Panc1 (cell line): Measurements from ENCODE around the gene SORL1. TPM values are rescaled to one million over a fixed set of nuclear protein-coding genes. Genes with fewer than 3 reads are reported as not detected.

Experiments
- ATAC-seq: fragments of 200-7000 bp; cut with Tn5 transposase; 2 replicates; pipeline ENCODE4 v1.9.1; 2020; ENCODE audit warnings: mild to moderate bottlenecking, moderate library complexity
- BruUV-seq: library from RNA; stranded (reverse); fragments of 400-500 nt; replicated peaks from 2 replicates; lab custom pipeline; 2021; lab: Mats Ljungman, UMichigan
- CTCF ChIA-PET: fragments of 300-600 bp; sonication (Branson Sonifier 250); formaldehyde crosslinking; loops from one replicate; lab custom pipeline; 2022; ENCODE audit warnings: antibody characterized with exemption; lab: Charles Lee
- POLR2A ChIA-PET: fragments of 300-600 bp; sonication (Branson Sonifier 250); formaldehyde crosslinking; loops from one replicate; lab custom pipeline; 2022; ENCODE audit warnings: antibody characterized with exemption; lab: Charles Lee
- DNase-seq: peaks from one replicate; pipeline ENCODE4 v3.0.0-alpha.2; 2010; ENCODE audit warnings: low read depth, low spot score
- H3K27ac ChIP-seq: 2 replicates; pipeline ENCODE4 v1.5.1; 2011; ENCODE audit warnings: mild to moderate bottlenecking, low read length, inconsistent platforms
- H3K27me3 ChIP-seq: fragments of 200-500 bp; sonication (Bioruptor generic); 2 replicates; pipeline ENCODE4 v1.6.0; 2014; ENCODE audit warnings: low read length, inconsistent platforms; ENCODE audit not compliant: control insufficient read depth, insufficient read depth
- H3K36me3 ChIP-seq: fragments of 200-500 bp; sonication (Bioruptor generic); 2 replicates; pipeline ENCODE4 v1.5.1; 2014; ENCODE audit warnings: inconsistent platforms, mild to moderate bottlenecking, low read length, moderate library complexity; ENCODE audit not compliant: control insufficient read depth, insufficient read depth
- H3K4me1 ChIP-seq: 2 replicates; pipeline ENCODE4 v1.5.1; 2011; ENCODE audit warnings: inconsistent platforms, mild to moderate bottlenecking, low read length, moderate library complexity; ENCODE audit not compliant: control insufficient read depth, insufficient read depth
- H3K4me3 ChIP-seq, 2 experiments: 2 replicates each; pipeline ENCODE4 v1.5.1; 2011 to 2012; ENCODE audit warnings: low read depth in 2 of 2, low read length in 2 of 2, mild to moderate bottlenecking in 2 of 2, inconsistent platforms in 1 of 2, moderate library complexity in 1 of 2
- H3K9me3 ChIP-seq: fragments of 200-500 bp; sonication (Bioruptor generic); 2 replicates; pipeline ENCODE4 v1.5.1; 2014; ENCODE audit warnings: low read depth, mild to moderate bottlenecking, inconsistent platforms, low read length, moderate library complexity; ENCODE audit not compliant: control insufficient read depth, insufficient read depth
- CTCF ChIP-seq: fragments of 450-650 bp; IDR thresholded peaks from 2 replicates; pipeline ENCODE4 v1.5.1; 2017; ENCODE audit warnings: mild to moderate bottlenecking
- POLR2AphosphoS5 ChIP-seq: IDR thresholded peaks from 2 replicates; pipeline ENCODE4 v1.6.1; 2012; ENCODE audit warnings: mild to moderate bottlenecking, low read depth, low read length, moderate library complexity
- REST ChIP-seq, 2 experiments: IDR thresholded peaks; 2 replicates each; pipeline ENCODE4 v1.6.1; 2011 to 2012; ENCODE audit warnings: low read depth in 2 of 2, control low read depth in 1 of 2, low read length in 1 of 2, mild to moderate bottlenecking in 1 of 2, moderate library complexity in 1 of 2; ENCODE audit not compliant: insufficient read depth in 1 of 2
- SIN3A ChIP-seq: IDR thresholded peaks from 2 replicates; pipeline ENCODE4 v1.6.1; 2012; ENCODE audit warnings: low read depth, mild to moderate bottlenecking, low read length, moderate library complexity, borderline replicate concordance; ENCODE audit not compliant: insufficient read depth
- TCF7L2 ChIP-seq: IDR thresholded peaks from 2 replicates; pipeline ENCODE4 v1.6.1; 2011; ENCODE audit warnings: mild to moderate bottlenecking, low read depth, low read length, inconsistent platforms
- in situ Hi-C: cut with HindIII; loops from 2 replicates; pipeline ENCODE4 v1.10.0; 2016; ENCODE audit warnings: low sequenced_read_pairs, low pct_unique_long_range_greater_than_20kb
- intact Hi-C: fragments of 100-400 bp; cut with micrococcal nuclease; formaldehyde crosslinking; loops from one replicate; pipeline ENCODE4 v1.10.0; 2022; ENCODE audit not compliant: unreplicated experiment
- total RNA-seq: library from RNA; stranded (reverse); gene quantifications from one replicate; pipeline ENCODE4 v1.2.1, GENCODE V29; 2021; ENCODE audit not compliant: unreplicated experiment

The SORL1 gene
- total RNA-seq, 1 experiment from 2014 or later: 36.3 TPM

DNA sequence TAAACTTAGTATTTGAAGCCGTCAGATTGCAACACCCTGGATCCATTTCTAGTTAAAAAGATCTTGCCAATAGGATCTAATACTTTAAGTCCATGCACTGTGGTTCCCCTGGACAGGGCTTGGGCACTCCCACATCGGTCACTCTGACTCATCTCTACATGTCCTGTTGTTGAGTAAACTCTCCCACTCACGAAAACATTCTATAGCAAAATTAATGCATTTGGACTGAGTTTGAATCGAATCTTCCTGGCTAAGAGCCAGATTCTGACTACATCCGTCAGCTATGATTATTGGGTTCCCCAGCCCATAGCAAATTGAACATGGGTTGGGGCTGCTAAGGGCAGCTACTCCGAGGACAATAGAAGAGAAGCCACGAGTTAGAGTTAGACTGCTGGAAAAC is 182.8 kb downstream of the SORL1 start:
- ChIA-PET CTCF (no interaction called here), POLR2A (no interaction called here)
- in situ Hi-C loops (no loop called here), intact Hi-C loops (no loop called here)
- Histone ChIP-seq H3K27ac (no peak overlapping the region), H3K36me3 (no peaks in the 10 kb centered on the region), H3K9me3 (no peaks in the 10 kb centered on the region), H3K27me3 (no peaks in the 10 kb centered on the region), H3K4me1 (no peaks in the 10 kb centered on the region), H3K4me3 (no peak overlapping the region)
- DNase-seq (no peak), ATAC-seq (no peak)
- TF ChIP-seq REST (IDR thresholded peaks at IDR 0.05; ENCODE audit: insufficient read depth in 1 of 2, low read depth in 2 of 2, low read length in 1 of 2): no peak
- no TSS peak for BruUV-seq

DNA sequence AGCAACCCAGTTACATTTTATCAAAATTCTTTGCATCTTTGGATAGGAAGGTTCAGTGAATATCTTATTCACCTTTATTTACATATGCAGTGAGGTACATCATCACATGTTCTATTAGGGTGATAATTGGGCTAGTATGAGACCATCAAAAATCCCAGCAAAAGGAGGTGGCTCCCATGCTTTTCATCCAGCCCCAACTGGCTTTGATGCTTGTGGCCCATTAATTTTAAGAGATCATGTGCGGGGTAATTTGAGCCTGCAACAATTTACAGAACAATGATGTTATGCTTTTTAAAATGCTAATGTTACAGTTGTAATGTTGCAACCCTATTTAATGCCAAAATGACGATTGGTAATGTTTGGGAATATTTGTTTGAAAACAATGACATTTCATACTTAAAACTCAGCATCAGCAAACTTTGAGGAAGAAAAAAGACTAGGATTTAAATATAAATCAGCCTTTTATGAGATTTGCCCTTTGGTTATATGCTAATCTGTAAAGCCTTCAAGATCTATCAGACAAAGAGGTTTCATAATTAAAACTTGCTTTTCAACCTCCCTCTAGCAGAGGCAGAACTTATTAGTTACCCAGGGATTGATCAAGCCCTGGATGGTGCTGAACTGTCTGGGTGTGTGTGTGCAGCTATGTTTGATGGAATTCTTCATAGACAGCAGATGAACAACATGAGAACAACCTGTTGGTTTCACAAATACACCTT is 184.1 kb downstream of the SORL1 start:
- CTCF ChIA-PET: no interaction called here
- Histone ChIP-seq H3K9me3 (no peaks in the 10 kb centered on the region), H3K4me1 (no peaks in the 10 kb centered on the region), H3K27me3 (no peaks in the 10 kb centered on the region), H3K4me3 (no peak overlapping the region), H3K27ac (no peak overlapping the region), H3K36me3 (no peaks in the 10 kb centered on the region)
- DNase-seq (no peak), ATAC-seq (no peak)
- POLR2A ChIA-PET: no interaction called here
- intact Hi-C loops: no loop called here
- TF ChIP-seq TCF7L2 (no peak), POLR2AphosphoS5 (no peak), CTCF (no peak), REST (IDR thresholded peaks at IDR 0.05; ENCODE audit: insufficient read depth in 1 of 2, low read depth in 2 of 2, low read length in 1 of 2) (no peak), SIN3A (no peak)
- in situ Hi-C loops: no loop called here
- BruUV-seq: no TSS peak
